SH-SY5Y (cell line): ENCODE measurements around the gene ZBTB17.

Source experiments
- GATA2 ChIP-seq: IDR thresholded peaks from 2 replicates; pipeline ENCODE4 v1.6.1; 2011; ENCODE audit warnings: mild to moderate bottlenecking, low read depth, low read length
- GATA3 ChIP-seq: IDR thresholded peaks from 2 replicates; pipeline ENCODE4 v1.6.1; 2011; ENCODE audit warnings: low read depth, mild to moderate bottlenecking, low read length, moderate library complexity

ZBTB17 gene

GRCh38 chr1:15975805-15976680 lies at the start of gene ZBTB17:
ZBTB17 (minus strand) TSS chr1:15976101; CDS start chr1:15948495, 27,606 bp downstream.
- TF ChIP-seq GATA3 (no peak), GATA2 (no peak)

- TF ChIP-seq GATA3 (no peak), GATA2 (no peak)
Observed at GRCh38 chr1:16023050-16023653, 47.3 kb upstream of the ZBTB17 start.

GRCh38 chr1:16022393-16022792 lies 46.5 kb upstream of the ZBTB17 start:
- no peak for TF ChIP-seq GATA3
- no peak for TF ChIP-seq GATA2

- no peak for TF ChIP-seq GATA2
- no peak for TF ChIP-seq GATA3
Observed at GRCh38 chr1:16021681-16022080, 45.8 kb upstream of the ZBTB17 start, which contains the start of gene CLCNKA. CLCNKA (plus strand) TSS chr1:16022036; CDS start chr1:16022620, 584 bp downstream.

GRCh38 chr1:16020325-16020724 lies 44.4 kb upstream of the ZBTB17 start:
- no peak for TF ChIP-seq GATA3
- no peak for TF ChIP-seq GATA2

GRCh38 chr1:16019644-16020277 lies 43.9 kb upstream of the ZBTB17 start:
- TF ChIP-seq GATA2 (no peak), GATA3 (no peak)

GRCh38 chr1:16018749-16019643 lies 43.1 kb upstream of the ZBTB17 start:
- TF ChIP-seq GATA2 (no peak), GATA3 (no peak)

- TF ChIP-seq GATA2 (no peak), GATA3 (no peak)
Observed at GRCh38 chr1:16018308-16018707, 42.4 kb upstream of the ZBTB17 start.

- no peak for TF ChIP-seq GATA2
- no peak for TF ChIP-seq GATA3
Observed at GRCh38 chr1:16017461-16018303, 41.8 kb upstream of the ZBTB17 start, which contains the start of gene HSPB7. HSPB7 (minus strand) TSS chr1:16018043; CDS start chr1:16017963, 80 bp downstream.

- no peak for TF ChIP-seq GATA2
- no peak for TF ChIP-seq GATA3
Observed at GRCh38 chr1:16017076-16017460, 41.2 kb upstream of the ZBTB17 start.

- TF ChIP-seq GATA2, result no peak
- TF ChIP-seq GATA3, result no peak
Observed at GRCh38 chr1:16015960-16016901, 40.3 kb upstream of the ZBTB17 start.

GRCh38 chr1:16015491-16015890 lies 39.6 kb upstream of the ZBTB17 start:
- TF ChIP-seq GATA2 (no peak), GATA3 (no peak)
